Right ventricle myocardium inferior (tissue), 1 donor: Measurements from ENCODE around the gene RRAGD. TPM values are rescaled to one million over a fixed set of nuclear protein-coding genes. Genes with fewer than 3 reads are reported as not detected.

ENCODE experiments used
- ATAC-seq: fragments of 200-7000 bp; cut with Tn5 transposase; one replicate; pipeline ENCODE4 v1.9.1; 2020; ENCODE audit warnings: mild to moderate bottlenecking, moderate library complexity
- DNase-seq: peaks from one replicate; pipeline ENCODE4 v3.0.0; 2021; ENCODE audit errors: missing footprints
- intact Hi-C: fragments of 100-400 bp; cut with DNase I; formaldehyde crosslinking; loops from one replicate; pipeline ENCODE4 v1.11.0; 2022
- total RNA-seq: library from RNA; stranded (reverse); fragmentation: NEBNext Ultra II Directional; extraction: Animal tissue kit (Norgen Biotek cat#: 25700); gene quantifications from one replicate; pipeline ENCODE4 v1.2.1, GENCODE V29; 2021
- donor health status: DM: no; HTN: yes; CAD: no; lungs with severe emphysema.

Gene RRAGD
- total RNA-seq, 1 donor from 2014 or later: 126 TPM

DNA sequence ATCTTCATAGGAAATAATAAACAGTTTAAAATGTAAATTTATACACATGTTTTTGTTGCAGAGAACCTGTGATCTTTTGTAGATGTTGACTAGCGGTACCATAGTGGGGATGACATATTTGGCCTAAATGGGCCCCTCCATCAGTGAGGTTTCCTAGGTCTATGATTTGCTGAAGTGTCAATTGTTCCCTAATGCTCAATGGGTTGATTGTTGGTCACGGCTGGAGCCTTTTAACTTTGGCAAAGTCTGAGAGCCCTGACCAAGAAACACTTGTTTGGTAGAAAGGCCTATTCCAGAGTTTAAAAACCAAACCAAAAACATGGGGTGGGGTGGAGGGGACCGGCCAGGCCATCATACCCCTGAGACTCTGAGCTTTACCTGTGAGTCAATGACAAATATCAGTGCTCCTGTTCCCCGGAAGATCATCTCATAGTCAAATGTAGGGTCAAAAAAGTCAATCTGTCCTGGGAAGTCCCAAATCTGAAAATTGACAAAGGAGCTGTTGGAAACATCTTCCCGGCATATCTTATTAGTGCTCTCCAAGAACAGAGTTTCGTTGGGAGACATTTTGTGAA is 25.1 kb downstream of the RRAGD start:
- DNase-seq (no peak), ATAC-seq (no peak)
- intact Hi-C loops: no loop called here

- ATAC-seq (no peak), DNase-seq (no peak)
- intact Hi-C loops: no loop called here
Measured at GRCh38 chr6:89385846-89386245, 26.2 kb downstream of the RRAGD start.

GRCh38 chr6:89385156-89385667 is 26.9 kb downstream of the RRAGD start:
- ATAC-seq (peak; percentile 28), DNase-seq (no peak)
- intact Hi-C loops: no loop called here

DNA sequence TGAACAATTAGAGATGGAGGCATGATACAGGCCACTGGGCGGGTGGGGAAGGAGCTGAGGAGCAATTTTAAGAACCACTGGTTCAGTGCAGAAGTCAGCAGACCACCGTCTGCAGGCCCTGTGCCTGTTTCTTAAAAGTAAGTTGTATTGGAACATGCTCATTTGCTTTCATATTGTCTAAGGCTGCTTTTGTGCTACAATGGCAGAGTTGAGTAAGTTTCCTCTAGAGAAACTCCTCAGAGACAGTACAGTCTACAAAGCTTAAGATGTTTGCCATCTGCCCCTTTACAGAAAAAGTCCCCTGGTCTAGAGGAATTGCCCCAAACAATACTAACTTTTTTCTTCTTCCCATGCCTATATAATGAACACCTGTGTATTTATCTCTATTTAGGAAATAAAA is 31.0 kb downstream of the RRAGD start:
- no peak for ATAC-seq
- DNase-seq: no peak
- intact Hi-C loops: no loop called here

- intact Hi-C loops: no loop called here
- ATAC-seq (peak; percentile 49), DNase-seq (no peak)
Measured at GRCh38 chr6:89379281-89379680, 32.8 kb downstream of the RRAGD start.

GRCh38 chr6:89378628-89379027 is 33.4 kb downstream of the RRAGD start:
- no peak for DNase-seq
- peak; percentile 20 for ATAC-seq
- intact Hi-C loops: no loop called here

DNA sequence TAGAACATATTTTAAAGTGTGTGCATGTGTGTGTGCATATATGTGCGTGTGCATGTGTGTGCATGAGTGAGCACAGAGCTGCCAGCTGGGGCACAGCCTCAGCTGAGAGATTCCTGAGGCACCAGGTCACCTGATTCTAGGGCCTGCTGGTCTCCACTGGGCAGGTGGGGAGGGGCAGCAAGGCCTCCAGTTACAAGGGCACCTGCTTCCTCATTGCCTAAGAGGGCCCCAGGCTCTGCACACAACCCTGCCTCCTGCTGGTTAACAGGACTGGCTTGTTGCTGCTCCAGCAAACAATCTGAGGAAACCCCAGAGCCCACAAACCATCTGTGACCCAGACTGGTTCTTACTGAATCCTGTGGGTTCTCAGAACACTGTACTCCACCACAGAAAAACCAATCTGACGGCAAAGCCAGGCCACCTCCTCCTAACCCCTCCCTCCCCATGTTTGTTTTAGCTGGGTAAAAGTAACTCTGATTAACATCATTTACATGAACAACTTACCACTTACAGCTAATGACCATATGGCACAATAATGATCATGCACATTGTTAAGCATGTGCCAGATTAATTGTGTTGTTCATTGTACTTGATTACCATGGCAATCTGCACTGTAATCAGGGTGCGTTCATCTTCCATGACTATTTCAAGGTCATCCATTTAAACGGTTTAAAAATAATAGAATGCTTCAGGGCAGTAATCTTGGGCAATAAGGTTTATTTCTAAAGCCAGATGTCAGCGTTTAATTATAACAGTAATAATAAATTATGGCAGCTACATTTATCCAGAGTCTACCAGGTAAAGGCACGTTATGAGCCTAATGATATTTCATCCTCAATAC is 36.4 kb downstream of the RRAGD start:
- intact Hi-C loops: no loop called here
- peak; percentile 62 for ATAC-seq
- DNase-seq: peak; percentile 68

DNA sequence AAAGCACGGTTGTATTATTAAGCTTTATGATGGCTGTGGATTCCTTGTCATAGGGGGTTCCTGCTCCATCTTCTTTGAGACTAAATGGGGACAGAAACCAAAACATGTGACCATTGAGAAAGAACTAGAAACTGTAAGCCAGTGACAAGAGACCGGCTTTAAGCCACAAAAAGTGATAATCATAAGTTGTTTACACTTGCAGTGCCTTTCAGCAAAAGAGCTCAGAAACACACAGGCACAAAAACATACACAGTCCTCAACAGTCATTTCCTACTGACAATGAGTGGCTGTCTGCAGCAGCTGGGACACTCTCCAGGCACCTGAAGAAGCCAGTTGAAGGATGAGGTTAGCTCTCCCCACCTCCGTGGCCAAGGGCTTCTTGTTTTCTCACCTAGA is 39.6 kb downstream of the RRAGD start:
- DNase-seq (no peak), ATAC-seq (no peak)
- intact Hi-C loops: loop anchor here (2.0 kb wide), 1 partner anchor 38 kb away; no protein-coding TSS in a partner anchor

GRCh38 chr6:89371849-89372505 is 40.1 kb downstream of the RRAGD start:
- intact Hi-C loops: loop anchor here (2.0 kb wide), 1 partner anchor 39 kb away; no protein-coding TSS in a partner anchor
- peak; percentile 90 for DNase-seq
- ATAC-seq: peak; percentile 88

GRCh38 chr6:89368999-89369398 is 43.1 kb downstream of the RRAGD start:
- DNase-seq (peak; percentile 70), ATAC-seq (peak; percentile 77)
- intact Hi-C loops: loop anchor here (1.0 to 5.0 kb wide), 2 partner anchors 57 to 387 kb away; no protein-coding TSS in a partner anchor

GRCh38 chr6:89368107-89368506 is 44.0 kb downstream of the RRAGD start:
- intact Hi-C loops: loop anchor here (1.0 to 5.0 kb wide), 2 partner anchors 56 to 386 kb away; no protein-coding TSS in a partner anchor

DNA sequence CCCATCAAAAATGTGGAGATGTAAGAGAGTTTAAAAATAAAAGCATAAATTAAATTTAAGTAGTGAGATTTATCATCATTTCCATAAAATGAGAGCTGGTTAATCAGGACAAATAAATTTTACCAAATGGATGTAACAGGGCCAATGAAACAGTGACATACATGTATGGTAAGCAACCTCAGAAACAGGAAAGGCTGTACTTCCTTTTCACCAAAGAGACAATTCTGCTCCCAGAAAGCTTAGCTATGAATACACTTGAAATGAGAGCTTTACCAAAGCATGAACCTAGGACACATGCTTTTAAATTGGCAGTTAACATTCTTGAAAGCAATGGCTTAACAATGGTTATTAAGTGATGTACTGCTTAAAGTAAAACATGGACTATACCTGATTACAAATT is 47.5 kb downstream of the RRAGD start:
- DNase-seq: no peak
- intact Hi-C loops: no loop called here
- ATAC-seq: no peak

More at GRCh38 chr6:89368107-89368506, 44.0 kb downstream of the RRAGD start:
- ATAC-seq (peak; percentile 51), DNase-seq (no peak)

- intact Hi-C loops: no loop called here
- DNase-seq (no peak), ATAC-seq (no peak)
Measured at GRCh38 chr6:89361171-89361570, 50.9 kb downstream of the RRAGD start.

GRCh38 chr6:89360415-89360999 is 51.6 kb downstream of the RRAGD start:
- intact Hi-C loops: no loop called here
- ATAC-seq (no peak), DNase-seq (no peak)

DNA sequence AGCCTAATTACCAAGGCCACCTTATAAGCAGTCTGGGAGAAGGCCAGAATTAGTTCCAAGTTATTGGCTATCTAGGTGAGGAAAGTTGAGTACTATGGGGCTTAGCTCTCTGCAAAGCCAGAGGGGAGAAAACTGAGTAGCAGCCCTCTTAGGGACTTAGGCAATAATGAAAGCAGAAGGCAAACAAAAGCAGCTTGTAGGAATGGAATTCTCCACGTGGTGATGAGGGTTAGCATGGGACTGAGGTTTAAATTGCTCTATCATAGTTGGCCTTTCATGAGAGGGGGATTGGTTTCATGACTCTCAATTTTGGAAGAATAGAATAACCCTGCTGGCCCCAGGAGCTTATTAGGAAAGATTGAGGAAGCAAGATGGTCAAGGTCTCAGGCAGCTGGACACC is 52.5 kb downstream of the RRAGD start:
- ATAC-seq: no peak
- DNase-seq: no peak
- intact Hi-C loops: loop anchor here (10.0 kb wide), 2 partner anchors 245 to 395 kb away; partner anchors contain the start of genes RNGTT and SRSF12

- DNase-seq (no peak), ATAC-seq (no peak)
- intact Hi-C loops: loop anchor here (10.0 kb wide), 2 partner anchors 243 to 393 kb away; partner anchors contain the start of genes RNGTT and SRSF12
Measured at GRCh38 chr6:89357390-89357789, 54.7 kb downstream of the RRAGD start.

DNA sequence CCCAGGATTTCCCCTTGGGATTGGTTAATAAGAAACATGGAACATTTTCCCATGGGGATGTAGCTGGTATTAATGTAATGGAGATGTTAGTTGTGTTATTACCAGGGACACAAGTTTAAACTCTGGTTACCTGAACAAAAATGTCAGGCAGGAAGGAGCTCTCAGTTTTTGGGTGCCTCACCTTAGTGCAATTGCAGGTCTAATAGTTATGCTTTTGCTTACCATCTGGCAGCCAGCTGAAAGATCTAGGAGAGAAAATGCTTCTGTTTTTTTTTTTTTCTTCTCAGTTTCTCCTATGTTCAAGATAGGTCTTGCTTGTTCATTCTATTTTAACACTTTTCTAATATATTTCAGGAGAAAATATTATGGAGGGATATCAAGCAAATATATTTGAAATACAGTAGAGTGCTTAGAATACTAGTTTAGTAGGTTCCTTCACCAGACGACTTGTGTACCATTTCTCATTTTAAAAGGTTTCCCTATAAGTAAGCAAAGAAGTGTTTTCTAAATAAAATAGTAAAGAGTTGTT is 55.4 kb downstream of the RRAGD start:
- DNase-seq (no peak), ATAC-seq (no peak)
- intact Hi-C loops: loop anchor here (10.0 kb wide), 2 partner anchors 242 to 392 kb away; partner anchors contain the start of genes RNGTT and SRSF12

GRCh38 chr6:89355511-89356194 is 56.4 kb downstream of the RRAGD start:
- no peak for ATAC-seq
- no peak for DNase-seq
- intact Hi-C loops: loop anchor here (10.0 kb wide), 2 partner anchors 241 to 391 kb away; partner anchors contain the start of genes RNGTT and SRSF12
